ENCODE results near the gene FAM111A. TPM values are rescaled to one million over a fixed set of nuclear protein-coding genes. Genes with fewer than 3 reads are reported as not detected.

The FAM111A gene
- total RNA-seq, 1 experiment from 2014 or later, result 54.8 TPM

- H3K4me3 ChIP-seq (ENCODE audit: low read depth, low read length, poor library complexity, severe bottlenecking), result no peak overlapping the region
- intact Hi-C loops (cut with micrococcal nuclease; ENCODE audit: unreplicated experiment), result no loop called here
- no peak for TF ChIP-seq EZH2 (IDR thresholded peaks at IDR 0.05; ENCODE audit: borderline replicate concordance, low read depth, low read length, poor library complexity, severe bottlenecking)
- no peak for TF ChIP-seq CTCF (conservative IDR thresholded peaks at IDR 0.05; ENCODE audit: low read depth, low read length)
- no peaks in the 10 kb centered on the region for H3K27me3 ChIP-seq (replicated peaks; ENCODE audit: insufficient read depth, low read depth, low read length, poor library complexity)
- H3K9me3 ChIP-seq (ENCODE audit: low read depth, low read length, poor library complexity, severe bottlenecking), result no peaks in the 10 kb centered on the region
- CTCF ChIA-PET, result interaction anchor here (0.6 to 3.0 kb wide), 3 partner anchors 13 to 365 kb away, joined by 6 to 35 read pairs (median 19); partner anchors contain the start of gene DTX4
- no peak for DNase-seq (ENCODE audit: low spot score)
- no TSS peak for BruUV-seq (replicated peaks)
- H3K4me1 ChIP-seq (ENCODE audit: insufficient read depth, low read length, poor library complexity, severe bottlenecking), result no peaks in the 10 kb centered on the region
- POLR2A ChIA-PET (ENCODE audit: low non-redundant PET), result no interaction called here
- H3K36me3 ChIP-seq (ENCODE audit: insufficient read depth, low read length, poor library complexity, severe bottlenecking), result no peaks in the 10 kb centered on the region
- H3K27ac ChIP-seq (ENCODE audit: low read depth, low read length, poor library complexity, severe bottlenecking), result no peak overlapping the region
Measured at GRCh38 chr11:59184691-59185339, 42.2 kb downstream of the FAM111A start.

- Histone ChIP-seq H3K36me3 (ENCODE audit: insufficient read depth, low read length, poor library complexity, severe bottlenecking) (no peaks in the 10 kb centered on the region), H3K4me3 (ENCODE audit: low read depth, low read length, poor library complexity, severe bottlenecking) (no peak overlapping the region), H3K9me3 (ENCODE audit: low read depth, low read length, poor library complexity, severe bottlenecking) (no peaks in the 10 kb centered on the region), H3K4me1 (ENCODE audit: insufficient read depth, low read length, poor library complexity, severe bottlenecking) (no peaks in the 10 kb centered on the region), H3K27ac (ENCODE audit: low read depth, low read length, poor library complexity, severe bottlenecking) (no peak overlapping the region), H3K27me3 (replicated peaks; ENCODE audit: insufficient read depth, low read depth, low read length, poor library complexity) (no peaks in the 10 kb centered on the region)
- POLR2A ChIA-PET (ENCODE audit: low non-redundant PET), result no interaction called here
- no TSS peak for BruUV-seq (replicated peaks)
- intact Hi-C loops (cut with micrococcal nuclease; ENCODE audit: unreplicated experiment), result no loop called here
- TF ChIP-seq EZH2 (IDR thresholded peaks at IDR 0.05; ENCODE audit: borderline replicate concordance, low read depth, low read length, poor library complexity, severe bottlenecking) (no peak), CTCF (conservative IDR thresholded peaks at IDR 0.05; ENCODE audit: low read depth, low read length) (no peak)
- CTCF ChIA-PET, result interaction anchor here (0.6 to 3.0 kb wide), 4 partner anchors 14 to 365 kb away, joined by 6 to 35 read pairs (median 14); partner anchors contain the start of gene DTX4
- no peak for DNase-seq (ENCODE audit: low spot score)
Measured at GRCh38 chr11:59185386-59185945, 42.8 kb downstream of the FAM111A start.

- intact Hi-C loops (cut with micrococcal nuclease; ENCODE audit: unreplicated experiment), result loop anchor here (2.0 kb wide), 1 partner anchor 13 kb away; the partner anchor contains the start of gene DTX4
- H3K4me1 ChIP-seq (ENCODE audit: insufficient read depth, low read length, poor library complexity, severe bottlenecking), result no peaks in the 10 kb centered on the region
- CTCF ChIA-PET, result interaction anchor here (0.5 to 3.0 kb wide), 8 partner anchors 8 to 80 kb away, joined by 3 to 35 read pairs (median 6); partner anchors contain the start of gene DTX4
- BruUV-seq (replicated peaks), result no TSS peak
- no peaks in the 10 kb centered on the region for H3K36me3 ChIP-seq (ENCODE audit: insufficient read depth, low read length, poor library complexity, severe bottlenecking)
- DNase-seq (ENCODE audit: low spot score), result peak; percentile 66
- TF ChIP-seq CTCF (conservative IDR thresholded peaks at IDR 0.05; ENCODE audit: low read depth, low read length) (peak; percentile 91), EZH2 (IDR thresholded peaks at IDR 0.05; ENCODE audit: borderline replicate concordance, low read depth, low read length, poor library complexity, severe bottlenecking) (no peak)
- H3K27me3 ChIP-seq (replicated peaks; ENCODE audit: insufficient read depth, low read depth, low read length, poor library complexity), result no peaks in the 10 kb centered on the region
- POLR2A ChIA-PET (ENCODE audit: low non-redundant PET), result no interaction called here
- no peak overlapping the region for H3K27ac ChIP-seq (ENCODE audit: low read depth, low read length, poor library complexity, severe bottlenecking)
- H3K4me3 ChIP-seq (ENCODE audit: low read depth, low read length, poor library complexity, severe bottlenecking), result no peak overlapping the region
- no peaks in the 10 kb centered on the region for H3K9me3 ChIP-seq (ENCODE audit: low read depth, low read length, poor library complexity, severe bottlenecking)
Measured at GRCh38 chr11:59186130-59186594, 43.5 kb downstream of the FAM111A start.

Data from A673 (cell line).